GM04504 (cell line): ENCODE results near the gene RPP38.
A peak's percentile ranks its signal among the peaks of the same experiment; 100 is the strongest.

Experiments
- DNase-seq: peaks from one replicate; pipeline ENCODE4 v3.0.0-alpha.2; 2012; ENCODE audit warnings: low read depth

RPP38 gene, protein sequence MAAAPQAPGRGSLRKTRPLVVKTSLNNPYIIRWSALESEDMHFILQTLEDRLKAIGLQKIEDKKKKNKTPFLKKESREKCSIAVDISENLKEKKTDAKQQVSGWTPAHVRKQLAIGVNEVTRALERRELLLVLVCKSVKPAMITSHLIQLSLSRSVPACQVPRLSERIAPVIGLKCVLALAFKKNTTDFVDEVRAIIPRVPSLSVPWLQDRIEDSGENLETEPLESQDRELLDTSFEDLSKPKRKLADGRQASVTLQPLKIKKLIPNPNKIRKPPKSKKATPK

DNA sequence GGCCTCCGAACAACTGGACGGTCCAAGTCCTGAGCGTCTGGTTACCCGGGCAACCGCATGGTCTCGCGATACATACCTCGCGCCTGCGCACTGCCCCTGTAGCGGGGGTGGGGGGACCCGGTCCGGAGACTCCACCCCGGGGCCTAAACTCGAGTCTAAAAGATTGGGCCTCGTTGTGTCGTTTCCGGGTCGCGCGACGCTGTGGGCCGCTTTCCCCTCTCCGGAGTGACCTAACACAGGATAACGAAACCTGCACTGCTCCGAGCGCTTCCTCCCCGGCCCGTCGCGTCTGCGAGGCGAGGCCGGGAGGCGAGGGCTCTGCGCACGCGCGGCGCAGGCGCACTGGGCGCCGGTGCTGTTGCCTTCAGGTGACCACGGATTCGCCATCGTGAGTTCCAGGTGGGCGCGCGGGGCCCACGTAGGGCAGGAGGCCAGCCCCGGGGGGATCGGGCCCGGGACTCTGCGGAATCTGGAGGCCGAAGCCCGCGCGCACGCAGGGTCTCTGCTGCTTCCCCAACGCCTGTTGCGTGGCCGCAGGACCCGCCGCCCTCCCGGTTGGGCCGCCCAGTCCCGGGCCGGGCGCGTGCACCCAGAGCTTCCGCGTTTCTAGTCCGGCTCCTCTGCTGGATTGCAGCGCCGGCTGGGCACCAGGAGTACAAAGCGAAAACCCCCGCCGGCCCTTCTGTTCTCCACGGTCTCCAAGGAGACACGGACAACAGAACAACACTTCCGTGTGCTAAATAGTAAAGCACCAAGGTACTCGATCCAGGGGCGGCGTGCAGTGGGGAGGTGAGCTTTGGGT is at the start of gene RPP38:
TSS of gene RPP38 (plus strand) at position 345 of the 802 bp plus-strand sequence. CDS start 5,960 bp downstream, outside the sequence.
- peak; percentile 91 for DNase-seq

DNA sequence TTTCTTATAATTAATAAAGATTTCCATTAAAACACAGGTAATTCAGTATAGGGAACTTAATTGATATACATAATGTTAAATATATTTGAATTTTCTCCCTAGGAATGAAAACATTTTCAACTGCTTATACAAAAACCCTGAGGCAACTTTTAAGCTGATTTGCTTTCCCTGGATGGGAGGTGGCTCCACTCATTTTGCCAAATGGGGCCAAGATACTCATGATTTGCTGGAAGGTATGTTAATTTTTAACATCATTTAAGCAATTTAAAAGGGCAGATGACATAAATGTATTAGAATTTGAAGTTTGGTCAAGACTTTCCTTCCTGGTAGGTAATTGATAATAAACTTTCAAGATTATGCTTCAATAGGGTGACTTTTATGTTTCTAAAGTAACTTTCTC is 47.6 kb upstream of the RPP38 start:
- no peak for DNase-seq

DNA sequence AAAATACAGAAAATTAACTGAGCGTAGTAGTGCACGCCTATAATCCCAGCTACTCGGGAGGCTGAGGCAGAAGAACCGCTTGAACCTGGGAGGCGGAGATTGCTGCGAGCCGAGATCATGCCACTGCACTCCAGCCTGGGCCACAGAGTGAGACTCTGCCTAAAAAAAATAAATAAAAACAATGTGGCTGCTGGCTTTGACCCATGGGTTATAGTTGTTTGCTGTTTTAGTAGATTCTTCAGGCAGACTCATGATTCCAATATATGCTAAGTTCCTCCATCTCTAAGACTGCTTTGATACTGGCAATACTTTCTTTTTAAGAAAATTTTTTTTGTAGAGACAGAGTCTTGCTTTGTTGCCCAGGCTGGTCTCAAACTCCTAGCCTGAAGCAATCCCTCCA is 45.0 kb upstream of the RPP38 start:
- DNase-seq, result no peak

DNA sequence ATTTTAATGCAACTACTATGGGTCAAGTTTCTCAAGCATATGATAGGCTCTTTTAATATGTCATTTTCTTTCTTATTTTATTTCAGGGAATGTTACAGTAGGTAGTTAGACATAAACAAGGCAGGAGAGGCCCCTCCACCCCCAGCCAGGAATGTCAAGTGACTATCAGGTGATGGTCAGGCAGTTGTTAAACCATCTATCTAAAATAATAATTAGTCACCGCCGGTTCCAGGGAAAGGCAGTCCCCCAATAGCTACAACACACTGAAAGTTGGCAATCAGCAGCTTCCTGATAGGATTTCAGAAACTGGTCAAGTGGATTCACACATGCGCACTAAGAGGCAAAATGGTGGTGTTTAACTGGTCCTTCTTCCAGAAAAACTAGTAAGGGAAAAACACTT is 44.1 kb upstream of the RPP38 start:
- DNase-seq, result no peak

DNA sequence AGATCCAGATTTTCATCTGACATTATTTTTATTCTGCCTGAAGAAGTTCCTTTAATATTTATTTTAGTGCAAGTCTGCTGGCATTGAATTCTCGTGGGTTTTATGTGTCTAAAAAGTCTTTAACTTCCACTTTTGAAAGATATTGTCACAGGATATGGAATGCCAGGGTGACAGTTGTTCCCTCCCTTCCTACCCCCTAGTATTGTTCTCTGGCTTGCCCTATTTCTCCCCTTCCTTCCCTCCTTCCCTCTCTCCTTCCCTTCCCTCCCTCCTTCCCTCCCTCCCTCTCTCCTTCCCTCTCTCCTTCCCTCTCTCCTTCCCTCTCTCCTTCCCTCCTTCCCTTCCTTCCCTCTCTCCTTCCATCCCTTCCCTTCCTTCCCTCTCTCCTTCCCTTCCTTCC is 38.5 kb upstream of the RPP38 start:
- DNase-seq, result no peak

DNA sequence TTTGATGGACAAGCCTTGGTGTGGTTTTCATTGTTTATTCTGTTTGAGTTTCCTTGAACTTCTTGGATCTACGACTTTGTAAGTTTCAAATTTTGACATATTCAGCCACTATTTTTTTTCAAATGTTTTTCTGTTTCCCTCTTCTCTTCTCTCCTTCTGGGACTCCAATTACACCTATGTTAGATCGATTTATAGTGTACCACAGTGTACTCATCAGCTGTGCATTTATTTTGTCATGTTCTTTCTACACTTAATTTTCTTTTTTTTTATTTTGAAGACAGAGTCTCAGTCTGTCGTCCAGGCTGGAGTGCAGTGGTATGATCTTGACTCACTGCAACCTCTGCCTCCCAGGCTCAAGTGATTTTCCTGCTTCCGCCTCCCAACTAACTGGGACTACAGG is 37.2 kb upstream of the RPP38 start:
- DNase-seq, result no peak

DNA sequence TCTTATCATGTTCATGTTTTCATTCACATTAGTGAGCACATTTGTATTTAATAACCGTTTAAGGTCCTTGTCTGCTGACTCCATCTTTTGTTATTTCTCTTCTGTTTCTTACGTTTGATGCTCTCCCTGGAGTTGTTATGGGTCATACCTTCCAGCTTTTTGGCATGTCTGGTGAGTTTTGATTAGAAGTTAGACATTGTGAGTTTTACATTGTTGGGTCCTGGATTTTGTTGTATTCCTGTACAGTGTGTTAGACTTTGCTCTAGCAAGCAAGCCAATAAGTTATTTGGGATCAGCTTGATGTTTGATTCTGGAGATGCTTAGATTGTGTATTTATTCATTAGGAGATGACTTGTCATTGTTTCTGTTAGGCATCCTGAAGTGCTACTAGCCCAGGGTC is 36.5 kb upstream of the RPP38 start:
- DNase-seq, result no peak

DNA sequence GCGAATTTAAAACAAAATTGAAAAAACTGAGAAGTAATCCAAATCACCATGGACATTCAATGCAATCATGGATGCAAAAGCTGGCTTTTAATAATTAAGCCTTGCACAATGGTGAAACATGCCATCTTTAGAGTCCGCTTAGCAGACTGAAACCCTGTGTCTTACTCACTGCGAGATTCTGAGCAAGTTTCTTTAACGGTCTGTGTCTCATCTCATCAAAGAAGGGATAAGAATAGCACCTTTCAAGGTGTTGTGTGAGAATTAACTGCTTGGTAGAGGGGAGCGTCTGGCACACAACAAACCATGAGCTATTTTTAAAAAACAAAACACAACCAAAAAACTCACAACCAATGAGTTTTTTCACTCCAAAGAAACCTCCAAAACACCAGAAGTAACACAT is 30.0 kb upstream of the RPP38 start:
- DNase-seq, result no peak

DNA sequence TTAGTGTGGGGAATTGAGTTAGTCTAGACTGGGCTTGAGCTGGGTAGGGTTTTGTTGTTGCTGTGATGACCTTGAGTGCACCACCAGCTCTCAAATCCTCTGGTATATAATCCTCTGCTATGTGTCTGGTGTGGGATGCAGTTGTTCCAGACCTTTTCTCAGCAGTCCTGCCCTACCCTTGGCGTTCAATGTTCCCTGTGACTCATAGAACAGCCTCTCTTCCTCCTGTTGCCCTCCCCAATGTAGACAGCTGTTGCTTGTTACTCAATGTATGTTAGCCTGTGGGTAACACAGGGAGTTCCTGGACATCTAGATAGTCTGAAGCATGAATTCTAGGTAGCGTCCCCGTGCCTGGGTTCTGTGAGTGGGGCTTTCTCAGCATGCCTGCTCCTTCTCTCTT is 28.4 kb upstream of the RPP38 start:
- no peak for DNase-seq

DNA sequence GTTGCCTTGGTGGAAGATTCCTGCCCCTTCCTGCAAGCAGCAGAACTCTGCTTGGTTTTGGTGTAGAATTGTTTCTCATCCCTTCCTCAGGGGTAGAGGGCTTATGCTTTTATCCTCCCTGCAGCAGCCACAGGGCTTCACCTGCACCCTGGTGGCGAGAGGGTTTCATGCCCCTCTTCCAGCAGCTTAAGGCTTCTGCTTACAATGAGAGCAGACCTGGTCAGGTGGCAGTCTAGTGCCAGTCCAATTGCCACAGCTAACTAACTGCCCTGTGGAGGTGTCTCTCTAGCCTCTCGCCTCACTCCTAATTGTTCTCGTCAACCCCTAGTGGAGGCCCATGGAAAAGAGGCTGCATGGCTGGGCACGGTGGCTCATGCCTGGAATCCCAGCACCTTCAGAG is 27.9 kb upstream of the RPP38 start:
- DNase-seq, result no peak

DNA sequence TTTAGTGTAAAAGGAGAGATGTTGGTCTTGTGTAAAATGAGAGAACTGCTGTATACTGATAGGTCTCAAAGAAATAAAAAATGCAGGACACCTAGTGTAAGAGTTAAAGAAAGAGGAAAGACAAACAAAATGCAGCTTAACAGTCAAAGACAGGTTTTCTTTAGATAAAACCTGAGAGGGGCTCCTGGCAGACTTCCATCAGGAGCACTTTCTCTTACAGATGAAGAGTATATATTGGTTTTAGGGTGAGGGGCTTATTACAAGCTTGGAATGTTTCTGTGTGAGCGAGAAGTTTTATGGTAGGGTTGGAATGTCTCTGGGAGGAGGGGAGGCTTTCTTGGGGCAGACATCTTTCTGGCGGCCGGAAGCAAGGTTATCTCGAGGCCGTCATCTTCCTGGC is 24.8 kb upstream of the RPP38 start:
- no peak for DNase-seq

DNA sequence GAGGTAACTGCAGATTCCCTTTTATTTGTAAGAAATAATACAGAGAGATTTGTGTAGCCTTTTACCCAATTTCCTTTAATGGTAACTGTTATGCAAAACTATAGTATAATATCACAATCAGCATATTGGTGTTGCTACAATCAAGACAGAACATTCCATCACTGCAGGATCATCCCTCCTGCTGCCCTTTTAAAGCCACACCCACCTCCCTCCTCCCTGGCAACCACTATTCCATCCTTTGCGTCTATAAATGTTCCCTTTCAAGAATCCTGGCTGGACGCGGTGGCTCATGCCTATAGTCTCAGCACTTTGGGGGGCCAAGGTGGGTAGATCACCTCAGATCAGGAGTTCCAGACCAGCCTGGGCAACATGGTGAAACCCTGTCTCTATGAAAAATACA is 21.7 kb upstream of the RPP38 start:
- DNase-seq, result no peak

DNA sequence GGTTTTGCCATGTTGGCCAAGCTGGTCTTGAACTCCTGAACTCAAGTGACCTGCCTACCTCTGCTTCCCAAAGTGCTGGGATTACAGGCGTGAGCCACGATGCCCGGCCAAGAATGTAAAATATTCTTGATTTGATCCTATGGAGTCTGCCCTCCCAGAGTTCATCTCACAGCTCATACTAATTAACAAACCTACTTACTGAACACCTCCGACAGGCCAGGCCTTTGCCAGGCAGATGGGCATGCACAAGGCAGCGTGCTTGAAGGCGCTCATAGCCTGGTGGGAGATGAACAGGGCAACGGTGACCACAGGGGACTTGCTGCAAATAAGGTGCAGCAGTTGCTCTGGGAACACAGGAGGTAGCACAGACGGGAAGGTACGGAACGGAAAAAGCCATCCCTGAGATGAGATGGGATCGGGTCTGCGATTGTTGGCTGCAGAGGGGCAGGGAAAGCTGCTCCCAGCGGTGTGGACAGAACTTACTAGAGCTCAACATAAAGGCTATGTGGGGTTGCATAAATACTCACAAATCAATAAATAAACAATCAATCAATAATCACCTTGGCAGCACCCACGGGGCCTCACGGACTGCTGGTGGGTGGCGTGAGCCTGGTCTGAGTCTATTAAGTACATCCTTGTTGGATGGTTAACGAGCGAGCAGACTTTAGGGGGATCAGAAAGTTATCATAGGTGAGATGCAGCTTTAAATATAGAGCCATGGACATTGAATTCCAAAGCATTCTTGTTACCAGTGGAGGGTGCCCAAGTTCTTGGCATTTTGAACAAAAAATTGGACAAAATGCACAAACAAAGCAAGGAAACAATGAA is 13.3 kb upstream of the RPP38 start:
- DNase-seq, result no peak

DNA sequence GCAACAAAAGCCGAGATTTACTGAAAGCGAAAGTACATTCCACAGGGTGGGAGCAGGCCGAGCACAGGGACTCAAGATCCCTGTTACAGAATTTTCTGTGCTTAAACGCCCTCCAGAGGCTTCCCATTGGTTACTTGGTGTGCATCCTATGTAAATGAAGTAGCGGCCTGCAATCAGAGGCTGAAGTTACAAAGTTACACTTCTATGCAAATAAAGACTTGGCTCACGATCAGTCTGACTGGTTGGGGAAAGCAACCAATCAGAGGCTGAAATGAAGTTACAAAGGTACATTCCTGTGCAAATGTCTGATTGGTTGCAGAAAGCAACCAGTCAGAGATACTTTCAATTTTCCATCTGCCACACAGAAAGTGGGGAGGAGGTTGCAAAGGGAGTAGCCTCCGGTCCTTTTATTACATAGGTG is 12.6 kb upstream of the RPP38 start:
- peak; percentile 79 for DNase-seq

DNA sequence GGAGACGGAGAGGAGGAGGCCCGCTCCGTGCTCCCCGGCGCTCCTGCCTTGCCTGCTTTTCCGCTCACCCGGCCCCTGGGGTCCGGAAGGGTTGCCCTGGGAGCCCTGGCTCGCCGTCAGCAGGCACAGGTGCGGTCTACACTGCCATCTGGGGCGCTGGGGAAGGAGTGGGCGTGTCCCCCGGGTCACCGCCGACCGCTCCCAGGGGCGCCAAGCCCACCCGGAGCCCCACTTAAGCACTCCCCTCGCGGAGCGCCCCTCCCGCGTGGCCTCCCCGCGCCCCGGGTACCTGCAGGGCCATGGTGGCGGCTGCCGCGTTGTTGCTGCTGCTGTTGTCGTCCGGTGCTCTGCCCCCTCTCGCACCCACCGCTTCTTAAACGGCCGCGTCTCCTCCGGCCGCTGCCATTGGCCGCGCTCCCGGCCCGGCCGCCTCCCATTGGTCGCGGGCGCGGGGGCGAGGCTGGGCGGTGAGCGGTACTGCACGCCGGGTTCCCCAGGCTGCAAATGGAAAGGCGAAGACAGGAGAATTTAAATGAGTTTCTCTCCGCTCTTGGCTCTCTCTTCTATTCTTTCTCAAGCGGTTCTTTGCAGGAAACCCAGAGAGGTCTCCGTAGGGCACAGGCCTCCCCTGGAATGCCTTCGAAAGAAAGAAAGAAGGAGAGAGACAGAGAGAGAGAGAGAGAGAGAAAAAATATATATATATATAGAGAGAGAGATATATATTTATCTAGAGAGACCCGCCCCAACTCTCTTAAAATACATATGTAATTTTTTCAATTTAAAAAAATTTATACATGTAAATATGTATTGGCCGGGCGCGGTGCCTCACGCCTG is 8.5 kb upstream of the RPP38 start, which contains the start of gene ACBD7:
TSS of gene ACBD7 (minus strand) at position 349 of the 834 bp plus-strand sequence. CDS start at position 301, 48 bp downstream.
- DNase-seq, result peak; percentile 38

DNA sequence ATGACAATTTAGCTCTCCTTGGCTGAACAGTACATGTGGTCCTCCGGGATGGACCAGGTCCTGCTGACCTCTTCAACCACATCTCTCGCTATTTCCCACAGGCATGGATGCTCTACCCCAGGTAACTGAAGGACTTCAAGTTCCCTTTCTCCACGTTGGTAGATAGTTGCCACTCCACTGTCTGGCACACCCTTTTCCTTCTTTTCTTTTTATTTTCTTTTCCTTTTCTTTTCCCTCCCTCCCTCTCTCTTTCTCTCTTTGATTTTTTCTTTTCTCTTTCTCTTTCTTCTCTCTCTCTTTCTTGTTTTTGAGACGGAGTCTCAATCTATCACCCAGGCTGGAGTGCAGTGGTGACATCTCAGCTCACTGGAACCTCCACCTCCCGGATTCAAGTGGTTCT is 5.7 kb upstream of the RPP38 start:
- no peak for DNase-seq

DNA sequence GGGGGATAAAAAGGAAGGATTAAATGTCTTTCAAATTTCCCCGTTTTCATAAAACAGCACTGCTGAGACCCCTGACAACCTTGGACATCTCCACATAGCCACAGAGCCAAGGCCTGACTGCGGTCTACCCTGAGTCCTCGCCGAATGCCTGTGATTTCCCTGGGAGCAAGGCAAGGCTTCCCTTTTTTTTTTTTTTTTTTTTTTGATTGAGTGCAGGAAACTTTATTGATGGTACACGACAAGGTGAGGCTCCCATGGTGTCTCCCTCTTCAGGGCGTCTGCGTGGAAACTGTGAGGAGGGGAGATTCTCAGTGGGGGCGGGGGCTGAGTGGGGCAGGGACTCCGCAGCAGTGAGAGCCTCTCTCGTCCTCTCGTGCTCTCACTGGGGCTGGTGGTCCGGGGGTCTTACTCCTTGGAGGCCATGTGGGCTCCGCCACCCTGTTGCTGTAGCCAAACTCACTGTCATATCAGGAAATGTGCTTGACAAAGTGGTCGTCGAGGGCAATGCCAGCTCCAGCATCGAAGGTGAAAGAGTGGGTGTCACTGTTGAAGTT is 4.2 kb upstream of the RPP38 start:
- DNase-seq, result no peak

DNA sequence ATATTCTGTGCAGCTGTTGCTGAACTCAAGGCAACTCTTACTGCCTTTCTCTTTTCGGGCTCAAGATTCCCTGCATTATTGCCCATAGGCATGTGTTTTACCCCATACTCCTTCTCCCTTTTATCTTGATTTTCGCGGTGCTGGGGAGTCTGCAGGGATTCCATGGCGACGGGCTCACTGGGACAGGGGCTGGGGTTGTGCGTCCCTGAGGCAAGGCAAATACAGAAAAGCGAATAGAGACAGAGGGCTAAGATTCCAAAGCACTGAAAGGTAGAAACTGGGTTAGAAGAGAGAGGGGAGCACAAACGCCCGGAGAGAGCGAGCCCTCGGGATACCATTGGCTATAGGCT is 519 bp upstream of the RPP38 start:
- DNase-seq, result no peak

DNA sequence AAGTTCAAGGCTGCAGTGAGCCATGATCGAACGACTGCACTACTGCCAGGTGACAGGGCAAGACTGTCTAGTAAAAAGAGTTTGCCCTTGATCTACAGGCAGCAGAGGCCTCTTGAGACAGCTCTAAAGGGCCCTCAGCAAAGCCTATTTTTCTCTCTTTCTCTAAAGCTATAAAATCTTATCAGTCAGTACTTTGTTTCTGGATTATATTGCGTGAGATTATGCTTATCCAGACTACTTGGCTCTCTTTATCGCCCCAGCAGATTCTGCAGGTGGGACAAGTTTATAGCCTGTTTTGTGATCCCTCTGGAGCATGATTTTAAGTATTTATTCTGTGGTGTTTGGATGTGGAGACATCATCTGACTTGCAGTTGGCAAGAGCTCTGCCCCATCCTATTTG is 2.7 kb downstream of the RPP38 start:
- no peak for DNase-seq

DNA sequence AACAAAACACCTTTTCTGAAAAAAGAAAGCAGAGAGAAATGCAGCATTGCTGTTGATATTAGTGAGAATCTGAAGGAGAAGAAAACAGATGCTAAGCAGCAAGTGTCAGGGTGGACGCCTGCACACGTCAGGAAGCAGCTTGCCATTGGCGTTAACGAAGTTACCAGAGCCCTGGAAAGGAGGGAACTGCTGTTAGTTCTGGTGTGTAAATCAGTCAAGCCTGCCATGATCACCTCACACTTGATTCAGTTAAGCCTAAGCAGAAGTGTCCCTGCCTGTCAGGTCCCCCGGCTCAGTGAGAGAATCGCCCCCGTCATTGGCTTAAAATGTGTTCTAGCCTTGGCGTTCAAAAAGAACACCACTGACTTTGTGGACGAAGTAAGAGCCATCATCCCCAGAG is 6.4 kb downstream of the RPP38 start:
- DNase-seq, result no peak

DNA sequence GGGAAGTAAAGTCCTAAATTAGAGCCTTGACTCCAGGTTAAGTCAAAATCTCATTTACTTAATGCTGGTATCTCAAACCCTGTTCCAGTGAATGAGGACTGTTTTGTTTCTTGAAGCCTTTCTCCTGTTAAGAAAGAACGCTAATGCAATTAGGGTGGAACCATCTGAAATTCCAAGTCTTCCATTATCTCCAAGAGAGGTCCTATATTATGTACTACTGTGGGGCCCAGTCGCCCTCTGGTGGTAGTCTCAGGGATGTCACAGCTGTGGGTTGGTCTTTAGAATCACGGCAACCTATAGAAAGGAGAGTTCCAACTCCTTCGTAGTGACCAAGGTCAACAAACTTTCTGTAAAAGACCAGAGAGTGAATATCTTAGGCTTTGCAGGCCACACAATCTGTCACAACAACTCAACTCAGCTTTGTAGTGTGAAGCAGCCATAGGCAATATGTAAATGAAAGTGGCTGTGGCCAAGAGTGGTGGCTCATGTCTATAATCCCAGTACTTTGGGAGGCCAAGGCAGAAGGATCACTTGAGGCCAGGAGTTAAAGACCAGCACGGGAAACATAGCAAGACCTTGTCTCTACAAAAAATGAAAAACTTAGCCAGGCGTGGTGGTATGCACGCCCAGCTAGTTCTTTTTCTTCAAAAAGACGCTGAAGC is 9.3 kb downstream of the RPP38 start:
- DNase-seq, result no peak
